GM12878 (cell line): Measurements from ENCODE around the gene UBE3D. TPM values are rescaled to one million over a fixed set of nuclear protein-coding genes. Genes with fewer than 3 reads are reported as not detected.

ENCODE experiments used
- ATAC-seq: fragments of 200-7000 bp; cut with Tn5 transposase; 3 replicates; pipeline ENCODE4 v1.9.1; 2020; ENCODE audit warnings: mild to moderate bottlenecking, moderate library complexity
- BruUV-seq: library from RNA; stranded (reverse); fragments of 400-500 nt; replicated peaks from 2 replicates; lab custom pipeline; 2021; lab: Mats Ljungman, UMichigan
- CTCF ChIA-PET: fragments of 300-600 bp; sonication (Branson Sonifier 250); formaldehyde crosslinking; extraction: SDS; loops from one replicate; lab custom pipeline; 2021; ENCODE audit warnings: inconsistent platforms; lab: Yijun Ruan, JAX
- POLR2A ChIA-PET: fragments of 350-600 bp; formaldehyde crosslinking; extraction: SDS; loops from one replicate; lab custom pipeline; 2021; ENCODE audit warnings: inconsistent platforms; lab: Charles Lee
- RAD21 ChIA-PET: fragments of 300-600 bp; sonication (Branson Sonifier 250); formaldehyde crosslinking; loops from one replicate; lab custom pipeline; 2023; ENCODE audit warnings: antibody characterized with exemption; ENCODE audit not compliant: unreplicated experiment; lab: Charles Lee
- SMC1A ChIA-PET: fragments of 300-600 bp; sonication (Branson Sonifier 250); formaldehyde crosslinking; loops from one replicate; lab custom pipeline; 2023; ENCODE audit not compliant: unreplicated experiment, uncharacterized antibody; lab: Charles Lee
- DNase-seq: peaks from one replicate; pipeline ENCODE4 v3.0.0-alpha.2; 2011; ENCODE audit warnings: low read depth, low spot score
- FAIRE-seq: peaks from 3 replicates; lab custom pipeline; 2011; peaks lifted over from hg19 to GRCh38; lab: Jason Lieb, UNC
- H2AFZ ChIP-seq: 2 replicates; pipeline ENCODE4 v1.6.0; 2011; ENCODE audit warnings: low read depth, low read length, control low read depth; ENCODE audit not compliant: control insufficient read depth
- H3K27ac ChIP-seq: 2 replicates; pipeline ENCODE4 v1.5.1; 2011; ENCODE audit warnings: control low read depth; ENCODE audit not compliant: control insufficient read depth, insufficient read depth
- H3K27me3 ChIP-seq, 2 experiments: replicated peaks in 1 of 2; 2 replicates each; pipeline versions ENCODE4 v1.6.0 to v1.6.1; 2011; ENCODE audit warnings: low read length in 1 of 2; ENCODE audit not compliant: control insufficient read depth in 2 of 2, insufficient read depth in 2 of 2
- H3K36me3 ChIP-seq, 2 experiments: 2 replicates each; pipeline ENCODE4 v1.5.1; 2011; ENCODE audit warnings: low read length in 1 of 2; ENCODE audit not compliant: control insufficient read depth in 2 of 2, insufficient read depth in 2 of 2
- H3K4me1 ChIP-seq: 2 replicates; pipeline ENCODE4 v1.6.1; 2011; ENCODE audit warnings: mild to moderate bottlenecking, low read length, moderate library complexity, mixed read lengths; ENCODE audit not compliant: control insufficient read depth, insufficient read depth
- H3K4me2 ChIP-seq: 2 replicates; pipeline ENCODE4 v1.6.0; 2011; ENCODE audit warnings: control low read depth; ENCODE audit not compliant: control insufficient read depth, insufficient read depth
- H3K4me3 ChIP-seq: fragments of 200-600 bp; sonication (generic); 2 replicates; pipeline ENCODE4 v1.5.1; 2016
- H3K79me2 ChIP-seq: 2 replicates; pipeline ENCODE4 v1.6.0; 2011; ENCODE audit warnings: low read length; ENCODE audit not compliant: control insufficient read depth, insufficient read depth
- H3K9ac ChIP-seq: 2 replicates; pipeline ENCODE4 v1.8.0; 2011; ENCODE audit warnings: low read length, control low read depth, mixed read lengths; ENCODE audit not compliant: control insufficient read depth, insufficient read depth
- H3K9me3 ChIP-seq: replicated peaks from 3 replicates; pipeline ENCODE4 v1.5.1; 2011; ENCODE audit warnings: mild to moderate bottlenecking, low read length; ENCODE audit not compliant: control insufficient read depth, insufficient read depth
- H4K20me1 ChIP-seq: 2 replicates; pipeline ENCODE4 v1.6.0; 2011; ENCODE audit not compliant: control insufficient read depth, insufficient read depth
- FOXM1 ChIP-seq: IDR thresholded peaks from 2 replicates; pipeline ENCODE4 v1.6.1; 2012; ENCODE audit warnings: low read depth, mild to moderate bottlenecking, inconsistent platforms, low read length, moderate library complexity
- GATAD2B ChIP-seq: fragments of 450-650 bp; conservative IDR thresholded peaks from 2 replicates; pipeline ENCODE4 v1.6.1; 2017; ENCODE audit warnings: low read depth, mild to moderate bottlenecking, moderate library complexity
- JUNB ChIP-seq: IDR thresholded peaks from 2 replicates; pipeline ENCODE4 v1.6.1; 2016; ENCODE audit warnings: antibody characterized with exemption, mild to moderate bottlenecking
- KLF5 ChIP-seq: fragments of 450-650 bp; IDR thresholded peaks from 2 replicates; pipeline ENCODE4 v1.6.1; 2014; ENCODE audit warnings: mild to moderate bottlenecking; ENCODE audit not compliant: partially characterized antibody
- LARP7 ChIP-seq: fragments of 450-650 bp; IDR thresholded peaks from 2 replicates; pipeline ENCODE4 v1.6.1; 2017; ENCODE audit warnings: mild to moderate bottlenecking
- MEF2A ChIP-seq: IDR thresholded peaks from 2 replicates; pipeline ENCODE4 v1.6.1; 2011; ENCODE audit warnings: low read depth, mild to moderate bottlenecking, low read length, moderate library complexity; ENCODE audit not compliant: insufficient read depth
- NFIC ChIP-seq: IDR thresholded peaks from 2 replicates; pipeline ENCODE4 v1.6.1; 2012; ENCODE audit warnings: low read depth, mild to moderate bottlenecking, inconsistent platforms, low read length, moderate library complexity
- PML ChIP-seq: IDR thresholded peaks from 2 replicates; pipeline ENCODE4 v1.6.1; 2012; ENCODE audit warnings: low read length, inconsistent platforms
- STAT3 ChIP-seq: IDR thresholded peaks from 2 replicates; pipeline ENCODE4 v1.6.1; 2011; ENCODE audit warnings: low read depth, low read length, improper control_type of control experiment
- WGBS: methylation state at CpG from one replicate; pipeline ENCODE4 v1.1.6; 2016; ENCODE audit warnings: low lambda C conversion rate; ENCODE audit not compliant: insufficient replicate concordance, insufficient coverage; ENCODE audit errors: missing lambda C conversion rate; 5-methylcytosine and 5-hydroxymethylcytosine counted together
- in situ Hi-C: fragments of 300-500 bp; cut with MboI; formaldehyde crosslinking; loops from 9 replicates; pipeline ENCODE4 v1.14.3; 2018; ENCODE audit warnings: mixed read lengths
- intact Hi-C: fragments of 100-400 bp; cut with micrococcal nuclease; formaldehyde crosslinking; loops from one replicate; pipeline ENCODE4 v1.14.2; 2022; ENCODE audit not compliant: unreplicated experiment
- polyA plus RNA-seq, 11 experiments: library from polyadenylated mRNA; depleted of rRNA in 4 of 11; unstranded in 6 of 11; stranded (reverse) in 5 of 11; fragments of >200 nt; fragmentation: Nextera tagmentation in 4 of 11; fragmentation: Illumina TruSeq in 1 of 11; extraction: Ambion mirVana in 4 of 11; extraction: Trizol in 1 of 11; gene quantifications; 1 replicate in 1 of 11; 2 replicates in 10 of 11; pipeline versions ENCODE4 v1.2.1 to v1.2.3, GENCODE V29; 2011 to 2016; ENCODE audit warnings: inconsistent platforms in 2 of 11, missing spikeins in 2 of 11, low read depth in 1 of 11
- total RNA-seq, 4 experiments: library from RNA; depleted of rRNA in 3 of 4; stranded (reverse); fragments of >200 nt in 3 of 4; fragmentation: Illumina TruSeq in 1 of 4; extraction: Trizol in 1 of 4; gene quantifications; 2 replicates each; pipeline versions ENCODE4 v1.2.1 to v1.2.3, GENCODE V29; 2013 to 2021
- TF ChIP-seq, protein P1 (sequence below): fragments of 450-650 bp; IDR thresholded peaks from 2 replicates; pipeline ENCODE4 v1.6.1; 2016; ENCODE audit warnings: mild to moderate bottlenecking, moderate library complexity, borderline replicate concordance

UBE3D gene
- total and polyA plus RNA-seq, 10 of the 15 experiments (the other 5 are each of a cell fraction or from before 2014, with no cell fraction given), result 4.3 to 9.0 (median 7.5) TPM

DNA sequence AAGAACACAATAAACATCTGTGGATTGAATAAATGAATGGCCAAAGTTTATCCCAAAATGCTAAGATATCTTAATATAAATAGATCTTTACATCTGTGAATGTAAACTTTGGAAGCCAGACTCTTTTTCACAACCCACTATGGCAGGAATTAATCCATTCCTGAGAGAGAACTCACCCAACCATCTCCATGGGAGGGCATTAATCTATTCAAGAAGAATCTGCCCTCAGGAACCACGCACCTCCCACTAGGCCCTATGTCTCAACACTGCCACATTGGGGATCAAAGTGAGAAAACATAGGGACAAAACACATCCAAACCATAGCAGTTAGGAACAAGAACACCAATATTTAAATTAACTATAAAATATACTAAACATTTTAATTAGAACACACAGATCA is 3.4 kb downstream of the UBE3D start:
- RAD21 ChIA-PET, result no interaction called here
- 94% methylated on average over 1 of the region's 1 CpG for WGBS

DNA sequence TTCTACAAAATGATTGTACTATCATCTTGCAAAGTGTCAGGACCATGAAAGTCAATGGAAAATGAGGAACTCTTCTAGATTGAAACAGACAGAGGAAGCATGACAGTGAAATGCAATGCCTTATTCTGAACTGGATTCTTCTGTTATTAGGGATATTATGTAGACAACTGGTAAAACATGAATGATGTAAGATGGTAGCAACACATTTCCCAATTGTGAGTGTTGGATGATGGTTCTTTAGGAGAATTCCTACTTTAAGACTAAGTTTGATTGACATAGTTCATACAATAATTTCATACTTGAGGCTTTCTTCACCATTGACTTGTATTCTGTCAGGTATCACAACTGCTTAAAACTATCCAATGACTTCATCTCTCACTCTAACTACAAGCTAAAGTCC is 4.5 kb downstream of the UBE3D start:
- CTCF ChIA-PET, result no interaction called here
- intact Hi-C loops (loop anchor here (10.0 kb wide), 2 partner anchors 234 to 696 kb away; partner anchors contain the start of gene TPBG), in situ Hi-C loops (loop anchor here (10.0 kb wide), 1 partner anchor 364 kb away; no protein-coding TSS in a partner anchor)
- Histone ChIP-seq H3K4me1 (no peaks in the 10 kb centered on the region; the same call in 1 of the 2 replicates), H3K9me3 (no peaks in the 10 kb centered on the region), H3K36me3 (peaks cover 0 to 5% of the 10 kb centered on the region in 2 experiments; a peak in 2 of 4 replicates), H3K4me3 (no peak overlapping the region), H3K27ac (no peak overlapping the region), H3K4me2 (no peak overlapping the region), H3K27me3 (no peaks in the 10 kb centered on the region), H4K20me1 (no peaks in the 10 kb centered on the region), H3K9ac (no peak overlapping the region), H3K79me2 (peaks cover 5% of the 10 kb centered on the region), H2AFZ (no peak overlapping the region)
- POLR2A ChIA-PET, result no interaction called here
- BruUV-seq, result no TSS peak
- SMC1A ChIA-PET, result interaction anchor here (0.6 kb wide), 1 partner anchor 673 kb away, joined by 3 read pairs; no protein-coding TSS in a partner anchor
- FAIRE-seq, result no peak
- DNase-seq, result no peak
- ATAC-seq, result no peak
- RAD21 ChIA-PET, result no interaction called here
- TF ChIP-seq KLF5 (no peak), FOXM1 (no peak), PML (no peak), LARP7 (no peak), GATAD2B (no peak), JUNB (no peak), STAT3 (no peak)
- TF ChIP-seq, protein P1, sequence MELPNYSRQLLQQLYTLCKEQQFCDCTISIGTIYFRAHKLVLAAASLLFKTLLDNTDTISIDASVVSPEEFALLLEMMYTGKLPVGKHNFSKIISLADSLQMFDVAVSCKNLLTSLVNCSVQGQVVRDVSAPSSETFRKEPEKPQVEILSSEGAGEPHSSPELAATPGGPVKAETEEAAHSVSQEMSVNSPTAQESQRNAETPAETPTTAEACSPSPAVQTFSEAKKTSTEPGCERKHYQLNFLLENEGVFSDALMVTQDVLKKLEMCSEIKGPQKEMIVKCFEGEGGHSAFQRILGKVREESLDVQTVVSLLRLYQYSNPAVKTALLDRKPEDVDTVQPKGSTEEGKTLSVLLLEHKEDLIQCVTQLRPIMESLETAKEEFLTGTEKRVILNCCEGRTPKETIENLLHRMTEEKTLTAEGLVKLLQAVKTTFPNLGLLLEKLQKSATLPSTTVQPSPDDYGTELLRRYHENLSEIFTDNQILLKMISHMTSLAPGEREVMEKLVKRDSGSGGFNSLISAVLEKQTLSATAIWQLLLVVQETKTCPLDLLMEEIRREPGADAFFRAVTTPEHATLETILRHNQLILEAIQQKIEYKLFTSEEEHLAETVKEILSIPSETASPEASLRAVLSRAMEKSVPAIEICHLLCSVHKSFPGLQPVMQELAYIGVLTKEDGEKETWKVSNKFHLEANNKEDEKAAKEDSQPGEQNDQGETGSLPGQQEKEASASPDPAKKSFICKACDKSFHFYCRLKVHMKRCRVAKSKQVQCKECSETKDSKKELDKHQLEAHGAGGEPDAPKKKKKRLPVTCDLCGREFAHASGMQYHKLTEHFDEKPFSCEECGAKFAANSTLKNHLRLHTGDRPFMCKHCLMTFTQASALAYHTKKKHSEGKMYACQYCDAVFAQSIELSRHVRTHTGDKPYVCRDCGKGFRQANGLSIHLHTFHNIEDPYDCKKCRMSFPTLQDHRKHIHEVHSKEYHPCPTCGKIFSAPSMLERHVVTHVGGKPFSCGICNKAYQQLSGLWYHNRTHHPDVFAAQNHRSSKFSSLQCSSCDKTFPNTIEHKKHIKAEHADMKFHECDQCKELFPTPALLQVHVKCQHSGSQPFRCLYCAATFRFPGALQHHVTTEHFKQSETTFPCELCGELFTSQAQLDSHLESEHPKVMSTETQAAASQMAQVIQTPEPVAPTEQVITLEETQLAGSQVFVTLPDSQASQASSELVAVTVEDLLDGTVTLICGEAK, result no peak

More for the DNA sequence above, 3.4 kb downstream of the UBE3D start:
- DNase-seq (no peak), ATAC-seq (no peak), FAIRE-seq (no peak)
- no peak overlapping the region for H3K4me3 ChIP-seq
- no TSS peak for BruUV-seq
- H3K9me3 ChIP-seq, result no peaks in the 10 kb centered on the region
- peaks cover 5% of the 10 kb centered on the region for H3K79me2 ChIP-seq
- SMC1A ChIA-PET, result no interaction called here
- H3K9ac ChIP-seq, result no peak overlapping the region
- H3K4me1 ChIP-seq, result no peaks in the 10 kb centered on the region; the same call in 1 of the 2 replicates
- no peak overlapping the region for H3K4me2 ChIP-seq
- in situ Hi-C loops (loop anchor here (10.0 kb wide), 1 partner anchor 363 kb away; no protein-coding TSS in a partner anchor), intact Hi-C loops (loop anchor here (10.0 kb wide), 2 partner anchors 233 to 697 kb away; partner anchors contain the start of gene TPBG)
- TF ChIP-seq MEF2A (no peak), NFIC (no peak)
- POLR2A ChIA-PET, result interaction anchor here (0.5 kb wide), 1 partner anchor 288 kb away, joined by 4 read pairs; no protein-coding TSS in a partner anchor
- CTCF ChIA-PET, result interaction anchor here (6.5 to 12.2 kb wide), 2 partner anchors 130 to 154 kb away, joined by 195 to 635 read pairs; partner anchors contain the start of genes PGM3 and RWDD2A
- H3K27ac ChIP-seq, result no peak overlapping the region
- H4K20me1 ChIP-seq, result no peaks in the 10 kb centered on the region
- no peaks in the 10 kb centered on the region for H3K27me3 ChIP-seq
- no peak overlapping the region for H2AFZ ChIP-seq
- H3K36me3 ChIP-seq, result no peaks in the 10 kb centered on the region; a peak in 1 of 4 replicates
